ENCODE results near the gene IL1A. TPM values are rescaled to one million over a fixed set of nuclear protein-coding genes. Genes with fewer than 3 reads are reported as not detected.

Gene IL1A
- total RNA-seq, 2 donors from 2014 or later = 0.73 to 1.0 TPM

DNA sequence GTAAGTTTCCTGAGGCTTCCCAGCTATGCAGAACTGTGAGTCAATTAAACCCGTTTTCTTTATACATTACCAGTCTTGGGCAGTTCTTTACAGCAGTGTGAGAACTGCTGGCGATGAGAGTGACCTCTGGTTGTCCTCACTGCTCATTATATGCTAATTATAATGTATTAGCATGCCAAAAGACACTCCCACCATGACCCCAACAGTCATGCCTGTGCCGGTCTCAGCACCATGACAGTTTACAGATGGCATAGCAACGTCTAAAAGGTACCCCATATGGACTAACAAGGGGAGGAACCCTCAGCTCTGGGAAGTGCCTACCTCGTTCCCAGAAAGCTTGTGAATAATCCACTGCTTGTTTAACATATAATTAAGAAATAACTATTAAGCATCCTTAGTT is 8.1 kb upstream of the IL1A start:
- Histone ChIP-seq H3K9ac (ENCODE audit: extremely low read depth, low read length, poor library complexity, severe bottlenecking) (no peak overlapping the region), H3K27me3 (ENCODE audit: control insufficient read depth, insufficient read depth, low read length, poor library complexity, severe bottlenecking) (no peaks in the 10 kb centered on the region), H3K9me3 (ENCODE audit: control insufficient read depth, low read length) (no peaks in the 10 kb centered on the region), H3K27ac (ENCODE audit: low read depth, low read length) (no peak overlapping the region), H3K36me3 (ENCODE audit: control insufficient read depth, insufficient read depth, low read length) (no peaks in the 10 kb centered on the region), H3K4me3 (ENCODE audit: low read length) (no peak overlapping the region), H3K4me1 (ENCODE audit: control insufficient read depth, insufficient read depth, low read length) (no peaks in the 10 kb centered on the region)
- Mint-ChIP-seq H3K4me3 (no peak overlapping the region), H3K27me3 (ENCODE audit: insufficient read depth) (no peaks in the 10 kb centered on the region), H3K36me3 (ENCODE audit: low read depth) (no peaks in the 10 kb centered on the region), H3K4me1 (peaks cover 12% of the 10 kb centered on the region), H3K27ac (no peak overlapping the region), H3K9me3 (no peaks in the 10 kb centered on the region)
- 87 to 90% methylated on average over 2 to 5 of the region's 5 CpGs for WGBS, 2 experiments (ENCODE audit: insufficient coverage in 1 of 2, insufficient read length in 1 of 2)
- DNase-seq = no peak
- TF ChIP-seq, protein P1, sequence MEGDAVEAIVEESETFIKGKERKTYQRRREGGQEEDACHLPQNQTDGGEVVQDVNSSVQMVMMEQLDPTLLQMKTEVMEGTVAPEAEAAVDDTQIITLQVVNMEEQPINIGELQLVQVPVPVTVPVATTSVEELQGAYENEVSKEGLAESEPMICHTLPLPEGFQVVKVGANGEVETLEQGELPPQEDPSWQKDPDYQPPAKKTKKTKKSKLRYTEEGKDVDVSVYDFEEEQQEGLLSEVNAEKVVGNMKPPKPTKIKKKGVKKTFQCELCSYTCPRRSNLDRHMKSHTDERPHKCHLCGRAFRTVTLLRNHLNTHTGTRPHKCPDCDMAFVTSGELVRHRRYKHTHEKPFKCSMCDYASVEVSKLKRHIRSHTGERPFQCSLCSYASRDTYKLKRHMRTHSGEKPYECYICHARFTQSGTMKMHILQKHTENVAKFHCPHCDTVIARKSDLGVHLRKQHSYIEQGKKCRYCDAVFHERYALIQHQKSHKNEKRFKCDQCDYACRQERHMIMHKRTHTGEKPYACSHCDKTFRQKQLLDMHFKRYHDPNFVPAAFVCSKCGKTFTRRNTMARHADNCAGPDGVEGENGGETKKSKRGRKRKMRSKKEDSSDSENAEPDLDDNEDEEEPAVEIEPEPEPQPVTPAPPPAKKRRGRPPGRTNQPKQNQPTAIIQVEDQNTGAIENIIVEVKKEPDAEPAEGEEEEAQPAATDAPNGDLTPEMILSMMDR (conservative IDR thresholded peaks at IDR 0.05) = no peak

DNA sequence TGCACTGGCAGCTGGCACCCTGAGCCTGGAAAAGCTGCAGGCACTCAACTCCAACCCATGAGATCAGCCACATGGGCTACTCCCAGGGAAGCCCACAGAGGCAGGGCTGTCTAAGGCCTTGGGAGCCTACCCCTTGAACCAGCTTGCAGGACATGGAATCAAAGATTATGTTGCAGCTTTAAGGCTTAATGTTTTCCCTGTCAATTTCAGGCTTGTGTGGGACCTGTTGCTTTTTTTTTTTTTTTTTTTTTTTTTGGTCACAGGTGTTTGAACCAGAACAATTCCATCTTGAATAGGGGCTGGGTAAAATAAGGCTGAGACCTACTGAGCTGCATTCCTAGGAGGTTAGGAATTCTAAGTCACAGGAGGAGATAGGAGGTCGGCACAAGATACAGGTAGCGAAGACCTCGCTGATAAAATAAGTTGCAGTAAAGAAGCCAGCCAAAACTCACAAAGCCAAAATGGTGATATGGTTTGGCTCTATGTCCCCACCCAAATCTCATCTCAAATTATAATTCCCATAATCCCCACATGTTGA is 7.5 kb upstream of the IL1A start:
- no peaks in the 10 kb centered on the region for H3K9me3 Mint-ChIP-seq
- H3K4me3 Mint-ChIP-seq = no peak overlapping the region
- DNase-seq = no peak
- WGBS, 2 experiments (ENCODE audit: insufficient coverage in 1 of 2, insufficient read length in 1 of 2) = 77 to 100% methylated on average over 2 to 3 of the region's 3 CpGs
- H3K27ac ChIP-seq (ENCODE audit: low read depth, low read length) = no peak overlapping the region
- no peaks in the 10 kb centered on the region for H3K9me3 ChIP-seq (ENCODE audit: control insufficient read depth, low read length)
- no peaks in the 10 kb centered on the region for H3K27me3 ChIP-seq (ENCODE audit: control insufficient read depth, insufficient read depth, low read length, poor library complexity, severe bottlenecking)
- H3K27me3 Mint-ChIP-seq (ENCODE audit: insufficient read depth) = no peaks in the 10 kb centered on the region
- H3K4me1 Mint-ChIP-seq = peaks cover 12% of the 10 kb centered on the region
- TF ChIP-seq, protein P1 (conservative IDR thresholded peaks at IDR 0.05) = no peak
- no peak overlapping the region for H3K9ac ChIP-seq (ENCODE audit: extremely low read depth, low read length, poor library complexity, severe bottlenecking)
- H3K36me3 ChIP-seq (ENCODE audit: control insufficient read depth, insufficient read depth, low read length) = no peaks in the 10 kb centered on the region
- H3K4me3 ChIP-seq (ENCODE audit: low read length) = no peak overlapping the region
- H3K27ac Mint-ChIP-seq = no peak overlapping the region
- no peaks in the 10 kb centered on the region for H3K36me3 Mint-ChIP-seq (ENCODE audit: low read depth)
- no peaks in the 10 kb centered on the region for H3K4me1 ChIP-seq (ENCODE audit: control insufficient read depth, insufficient read depth, low read length)

DNA sequence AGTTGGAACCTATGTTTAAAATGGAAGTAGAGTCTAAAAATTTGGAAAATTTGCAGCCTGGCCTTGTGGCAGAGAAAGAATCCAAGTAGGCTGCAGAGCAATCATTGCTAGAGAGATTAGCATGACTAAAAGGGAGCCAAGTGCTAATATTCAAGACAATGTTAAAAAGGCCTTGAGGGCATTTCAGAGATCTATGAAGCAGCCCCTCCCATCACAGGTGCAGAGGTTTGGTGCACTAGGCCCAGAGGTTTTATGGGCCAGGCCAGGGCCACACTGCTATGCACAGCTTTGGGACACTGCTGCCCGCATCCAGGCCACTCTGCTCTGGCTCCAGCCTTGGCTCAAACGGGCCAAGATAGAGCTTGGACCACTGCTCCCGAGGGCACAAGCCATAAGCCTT is 6.7 kb upstream of the IL1A start:
- H3K4me1 ChIP-seq (ENCODE audit: control insufficient read depth, insufficient read depth, low read length) = no peaks in the 10 kb centered on the region
- WGBS, 2 experiments (ENCODE audit: insufficient coverage in 1 of 2, insufficient read length in 1 of 2) = 94 to 100% methylated on average over 1 to 3 of the region's 3 CpGs
- no peak overlapping the region for H3K9ac ChIP-seq (ENCODE audit: extremely low read depth, low read length, poor library complexity, severe bottlenecking)
- no peak for DNase-seq
- H3K4me3 ChIP-seq (ENCODE audit: low read length) = no peak overlapping the region
- H3K27ac ChIP-seq (ENCODE audit: low read depth, low read length) = no peak overlapping the region
- no peaks in the 10 kb centered on the region for H3K27me3 ChIP-seq (ENCODE audit: control insufficient read depth, insufficient read depth, low read length, poor library complexity, severe bottlenecking)
- H3K27ac Mint-ChIP-seq = no peak overlapping the region
- no peak overlapping the region for H3K4me3 Mint-ChIP-seq
- H3K36me3 Mint-ChIP-seq (ENCODE audit: low read depth) = no peaks in the 10 kb centered on the region
- H3K9me3 Mint-ChIP-seq = no peaks in the 10 kb centered on the region
- TF ChIP-seq, protein P1 (conservative IDR thresholded peaks at IDR 0.05) = no peak
- H3K9me3 ChIP-seq (ENCODE audit: control insufficient read depth, low read length) = no peaks in the 10 kb centered on the region
- H3K27me3 Mint-ChIP-seq (ENCODE audit: insufficient read depth) = no peaks in the 10 kb centered on the region
- peaks cover 12% of the 10 kb centered on the region for H3K4me1 Mint-ChIP-seq
- no peaks in the 10 kb centered on the region for H3K36me3 ChIP-seq (ENCODE audit: control insufficient read depth, insufficient read depth, low read length)

All from endodermal cell (in vitro differentiated cells).